ENCODE results near the gene VENTX.

Gene VENTX

GRCh38 chr10:133198621-133199487, 38.8 kb upstream of the VENTX start:
- Mint-ChIP-seq H3K4me3 (no peak overlapping the region), H3K27ac (no peak overlapping the region), H3K36me3 (no peaks in the 10 kb centered on the region), H3K4me1 (no peaks in the 10 kb centered on the region), H3K9me3 (peaks cover 2% of the 10 kb centered on the region), H3K27me3 (peaks cover 2% of the 10 kb centered on the region)
- ATAC-seq (ENCODE audit: low read depth) (no peak), DNase-seq (ENCODE audit: low spot score in 2 of 2) (no peak)

- no peak for ATAC-seq (ENCODE audit: low read depth)
- no peaks in the 10 kb centered on the region for H3K9me3 Mint-ChIP-seq
- no peaks in the 10 kb centered on the region for H3K36me3 Mint-ChIP-seq
- DNase-seq (ENCODE audit: low spot score in 2 of 2) = no peak
- no peaks in the 10 kb centered on the region for H3K4me1 Mint-ChIP-seq
- H3K27me3 Mint-ChIP-seq = peaks cover 2% of the 10 kb centered on the region
- H3K4me3 Mint-ChIP-seq = no peak overlapping the region
- no peak overlapping the region for H3K27ac Mint-ChIP-seq
These were observed 38.2 kb upstream of the VENTX start for GRCh38 chr10:133199488-133199885.

GRCh38 chr10:133199992-133200611, 37.6 kb upstream of the VENTX start:
- Mint-ChIP-seq H3K4me3 (no peak overlapping the region), H3K9me3 (no peaks in the 10 kb centered on the region), H3K27ac (no peak overlapping the region), H3K27me3 (peaks cover 2% of the 10 kb centered on the region), H3K36me3 (no peaks in the 10 kb centered on the region), H3K4me1 (no peaks in the 10 kb centered on the region)
- ATAC-seq (ENCODE audit: low read depth) = no peak
- no peak for DNase-seq (ENCODE audit: low spot score in 2 of 2)

- Mint-ChIP-seq H3K4me1 (no peaks in the 10 kb centered on the region), H3K27me3 (peaks cover 3% of the 10 kb centered on the region), H3K27ac (no peak overlapping the region), H3K4me3 (no peak overlapping the region), H3K9me3 (no peaks in the 10 kb centered on the region), H3K36me3 (no peaks in the 10 kb centered on the region)
- no peak for ATAC-seq (ENCODE audit: low read depth)
- no peak for DNase-seq (ENCODE audit: low spot score in 2 of 2)
These were observed 37.0 kb upstream of the VENTX start for GRCh38 chr10:133200621-133201031.

GRCh38 chr10:133201151-133201947, 36.3 kb upstream of the VENTX start:
- ATAC-seq (ENCODE audit: low read depth) (no peak), DNase-seq (ENCODE audit: low spot score in 2 of 2) (no peak)
- Mint-ChIP-seq H3K27me3 (peaks cover 3% of the 10 kb centered on the region), H3K4me3 (no peak overlapping the region), H3K4me1 (no peaks in the 10 kb centered on the region), H3K36me3 (no peaks in the 10 kb centered on the region), H3K27ac (no peak overlapping the region), H3K9me3 (no peaks in the 10 kb centered on the region)

- Mint-ChIP-seq H3K9me3 (no peaks in the 10 kb centered on the region), H3K27ac (no peak overlapping the region), H3K36me3 (no peaks in the 10 kb centered on the region), H3K4me1 (no peaks in the 10 kb centered on the region), H3K27me3 (peaks cover 1% of the 10 kb centered on the region), H3K4me3 (no peak overlapping the region)
- DNase-seq (ENCODE audit: low spot score in 2 of 2) (no peak), ATAC-seq (ENCODE audit: low read depth) (no peak)
These were observed 35.5 kb upstream of the VENTX start for GRCh38 chr10:133201948-133202725.

- Mint-ChIP-seq H3K9me3 (no peaks in the 10 kb centered on the region), H3K27me3 (peaks cover 1% of the 10 kb centered on the region), H3K36me3 (no peaks in the 10 kb centered on the region), H3K27ac (no peak overlapping the region), H3K4me3 (no peak overlapping the region), H3K4me1 (no peaks in the 10 kb centered on the region)
- DNase-seq (ENCODE audit: low spot score in 2 of 2) (no peak), ATAC-seq (ENCODE audit: low read depth) (no peak)
These were observed 34.6 kb upstream of the VENTX start for GRCh38 chr10:133202778-133203651.

GRCh38 chr10:133203652-133204195, 33.9 kb upstream of the VENTX start:
- Mint-ChIP-seq H3K4me3 (no peak overlapping the region), H3K9me3 (no peaks in the 10 kb centered on the region), H3K4me1 (no peaks in the 10 kb centered on the region), H3K36me3 (no peaks in the 10 kb centered on the region), H3K27me3 (peaks cover 1% of the 10 kb centered on the region), H3K27ac (no peak overlapping the region)
- DNase-seq (ENCODE audit: low spot score in 2 of 2) (no peak), ATAC-seq (ENCODE audit: low read depth) (no peak)

GRCh38 chr10:133204226-133205015, 33.2 kb upstream of the VENTX start:
- Mint-ChIP-seq H3K36me3 (no peaks in the 10 kb centered on the region), H3K27me3 (peaks cover 1% of the 10 kb centered on the region), H3K27ac (no peak overlapping the region), H3K4me1 (no peaks in the 10 kb centered on the region), H3K4me3 (no peak overlapping the region), H3K9me3 (no peaks in the 10 kb centered on the region)
- ATAC-seq (ENCODE audit: low read depth) (no peak), DNase-seq (ENCODE audit: low spot score in 2 of 2) (no peak)

GRCh38 chr10:133205146-133205545, 32.5 kb upstream of the VENTX start:
- DNase-seq (ENCODE audit: low spot score in 2 of 2) = no peak
- H3K27me3 Mint-ChIP-seq = peaks cover 1% of the 10 kb centered on the region
- ATAC-seq (ENCODE audit: low read depth) = no peak
- no peaks in the 10 kb centered on the region for H3K4me1 Mint-ChIP-seq
- no peaks in the 10 kb centered on the region for H3K36me3 Mint-ChIP-seq
- H3K4me3 Mint-ChIP-seq = no peak overlapping the region
- H3K9me3 Mint-ChIP-seq = no peaks in the 10 kb centered on the region
- H3K27ac Mint-ChIP-seq = no peak overlapping the region

- no peak for ATAC-seq (ENCODE audit: low read depth)
- no peaks in the 10 kb centered on the region for H3K9me3 Mint-ChIP-seq
- H3K4me1 Mint-ChIP-seq = no peaks in the 10 kb centered on the region
- no peak overlapping the region for H3K27ac Mint-ChIP-seq
- no peak for DNase-seq (ENCODE audit: low spot score in 2 of 2)
- H3K36me3 Mint-ChIP-seq = no peaks in the 10 kb centered on the region
- no peak overlapping the region for H3K4me3 Mint-ChIP-seq
- H3K27me3 Mint-ChIP-seq = peaks cover 1% of the 10 kb centered on the region
These were observed 31.2 kb upstream of the VENTX start for GRCh38 chr10:133206356-133207040.
